ENCODE results near the gene TRABD2B.

DNA sequence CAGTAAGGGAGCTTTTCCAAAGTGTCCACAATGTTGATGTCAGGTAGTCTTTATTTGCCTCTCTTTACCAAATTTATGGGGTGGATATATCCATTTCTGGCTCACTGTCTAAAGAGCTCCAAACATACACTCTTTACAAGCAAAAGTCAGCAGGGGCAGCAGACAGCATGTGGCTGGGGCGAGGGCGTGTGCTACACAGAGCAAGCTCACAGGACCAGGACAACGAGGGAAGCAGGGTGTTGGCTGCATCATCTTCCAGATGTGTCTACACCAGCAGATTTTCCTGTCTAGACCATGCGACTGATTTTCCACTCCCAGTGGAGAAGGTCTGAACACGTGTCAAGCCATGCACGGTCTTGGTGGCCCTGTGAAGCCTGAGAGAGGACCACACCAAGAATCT, 123.8 kb downstream of the TRABD2B start:
- TF ChIP-seq EZH2 (IDR thresholded peaks at IDR 0.05; ENCODE audit: insufficient read depth, low read length) = no peak
- no peak for TF ChIP-seq CTCF (IDR thresholded peaks at IDR 0.05; ENCODE audit: insufficient read depth, low read depth, low read length)
